ENCODE results near the gene MAP2K6.

Gene MAP2K6

DNA sequence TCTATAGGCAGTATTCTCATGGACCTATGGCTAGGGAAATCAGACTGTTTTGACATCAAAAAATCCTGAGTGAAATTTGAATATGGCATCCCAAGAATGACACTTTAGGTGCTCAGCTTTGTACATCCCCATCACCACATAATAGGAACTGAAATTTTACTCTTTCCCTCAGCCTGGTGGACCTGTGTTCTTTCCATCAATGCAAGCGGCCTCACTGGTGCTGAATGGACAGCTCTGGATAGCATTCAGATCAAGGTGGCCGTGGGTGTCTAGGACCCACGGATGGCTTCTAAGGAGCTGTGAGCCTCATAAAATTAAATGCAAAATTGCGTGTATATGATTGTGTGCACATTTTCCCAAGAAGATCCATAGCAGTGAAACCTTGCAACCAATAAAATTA, 152.6 kb downstream of the MAP2K6 start:
- no peak for DNase-seq (ENCODE audit: low spot score)
- TF ChIP-seq, protein P1, sequence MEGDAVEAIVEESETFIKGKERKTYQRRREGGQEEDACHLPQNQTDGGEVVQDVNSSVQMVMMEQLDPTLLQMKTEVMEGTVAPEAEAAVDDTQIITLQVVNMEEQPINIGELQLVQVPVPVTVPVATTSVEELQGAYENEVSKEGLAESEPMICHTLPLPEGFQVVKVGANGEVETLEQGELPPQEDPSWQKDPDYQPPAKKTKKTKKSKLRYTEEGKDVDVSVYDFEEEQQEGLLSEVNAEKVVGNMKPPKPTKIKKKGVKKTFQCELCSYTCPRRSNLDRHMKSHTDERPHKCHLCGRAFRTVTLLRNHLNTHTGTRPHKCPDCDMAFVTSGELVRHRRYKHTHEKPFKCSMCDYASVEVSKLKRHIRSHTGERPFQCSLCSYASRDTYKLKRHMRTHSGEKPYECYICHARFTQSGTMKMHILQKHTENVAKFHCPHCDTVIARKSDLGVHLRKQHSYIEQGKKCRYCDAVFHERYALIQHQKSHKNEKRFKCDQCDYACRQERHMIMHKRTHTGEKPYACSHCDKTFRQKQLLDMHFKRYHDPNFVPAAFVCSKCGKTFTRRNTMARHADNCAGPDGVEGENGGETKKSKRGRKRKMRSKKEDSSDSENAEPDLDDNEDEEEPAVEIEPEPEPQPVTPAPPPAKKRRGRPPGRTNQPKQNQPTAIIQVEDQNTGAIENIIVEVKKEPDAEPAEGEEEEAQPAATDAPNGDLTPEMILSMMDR (IDR thresholded peaks at IDR 0.05): no peak
- no peak overlapping the region for H3K27ac ChIP-seq

DNA sequence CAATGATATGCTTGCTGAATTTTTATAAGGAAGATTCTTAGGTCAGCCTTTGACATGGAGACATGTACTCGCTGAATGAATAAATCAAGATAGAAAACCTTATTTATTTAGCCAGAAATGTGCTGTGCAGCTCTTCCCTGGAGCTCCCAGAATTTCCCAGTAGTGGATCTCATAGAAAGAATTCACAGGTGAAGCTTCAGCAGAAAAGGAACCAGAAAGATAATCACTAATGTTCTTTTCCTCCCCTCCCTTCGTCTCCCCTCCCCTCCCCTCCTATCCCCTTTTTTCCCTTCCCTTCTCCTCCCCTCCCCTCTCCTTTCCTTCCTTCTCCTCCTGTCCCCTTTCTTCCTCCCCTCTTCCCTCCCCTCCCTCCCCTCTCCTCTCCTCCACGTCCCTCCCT, 158.2 kb downstream of the MAP2K6 start:
- Histone ChIP-seq H3K27ac (no peak overlapping the region), H3K4me3 (no peak overlapping the region)
- no peak for DNase-seq (ENCODE audit: low spot score)
- TF ChIP-seq, protein P1 (IDR thresholded peaks at IDR 0.05): no peak

More for the DNA sequence above, 152.6 kb downstream of the MAP2K6 start:
- no peak overlapping the region for H3K4me3 ChIP-seq

DNA sequence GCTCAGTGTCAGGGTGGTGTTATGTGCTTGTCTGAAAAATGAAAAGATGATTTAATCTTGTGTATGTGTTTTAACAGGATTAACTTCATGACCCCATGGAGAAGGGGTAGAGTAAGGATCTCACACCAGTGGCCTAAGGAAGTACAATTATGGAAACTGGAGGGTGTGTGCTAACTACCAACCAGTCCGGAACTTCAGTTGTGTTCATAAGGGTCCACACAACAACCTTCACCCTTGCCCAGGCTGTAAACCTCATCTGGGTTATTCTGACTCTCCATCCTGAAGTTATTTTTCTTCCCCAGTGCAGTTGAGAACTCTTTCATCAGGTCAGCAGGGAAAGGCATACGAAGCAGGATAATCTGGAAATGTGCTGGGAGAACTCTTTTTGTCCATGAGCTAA, 158.9 kb downstream of the MAP2K6 start:
- H3K27ac ChIP-seq: peak overlapping the region in 1 of 2 donors; percentile 18
- DNase-seq (ENCODE audit: low spot score): no peak
- no peak overlapping the region for H3K4me3 ChIP-seq
- TF ChIP-seq, protein P1 (IDR thresholded peaks at IDR 0.05): no peak

DNA sequence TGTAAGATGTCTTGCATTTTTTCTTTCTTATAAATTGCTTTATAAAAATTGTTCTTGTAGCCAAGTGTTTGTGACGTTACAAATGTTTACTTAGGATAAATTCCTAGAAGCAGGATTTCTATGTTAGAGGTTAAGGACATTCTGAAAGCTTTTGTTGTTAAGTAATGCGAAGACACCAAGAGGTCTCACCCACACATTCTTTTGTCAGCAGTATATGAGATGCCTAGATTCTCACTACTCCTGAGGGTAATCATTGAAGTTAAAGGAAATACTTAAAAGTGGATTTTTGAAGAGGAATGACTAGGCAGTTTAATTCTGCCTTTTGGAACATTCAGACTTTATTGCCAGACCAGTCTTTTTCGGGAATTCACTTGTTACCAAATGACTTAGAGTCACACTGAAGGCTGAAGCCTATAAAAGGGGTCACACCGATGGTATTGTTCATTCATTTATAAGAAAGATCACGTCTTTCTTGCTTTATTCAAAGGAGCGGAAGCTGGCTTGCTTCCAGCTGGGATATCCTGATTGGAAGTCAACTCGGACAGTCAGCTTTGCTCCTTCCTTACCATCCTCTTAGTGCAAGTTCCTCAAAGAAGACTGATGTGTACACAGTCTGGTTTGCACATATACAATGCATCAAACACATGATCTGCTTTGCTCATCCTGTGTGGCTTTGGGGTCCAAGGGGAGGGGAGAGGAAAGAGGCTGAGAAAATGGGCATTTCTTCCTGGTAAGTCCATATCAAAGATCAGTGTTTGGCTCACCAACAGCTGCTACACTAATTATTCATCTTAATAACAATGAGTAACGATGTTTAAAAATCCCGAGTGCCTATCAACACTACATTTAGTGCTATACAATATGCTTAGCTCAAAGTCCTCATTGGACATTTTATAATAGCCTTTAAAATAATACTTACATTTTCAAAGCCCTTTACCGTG, 160.0 kb downstream of the MAP2K6 start:
- TF ChIP-seq, protein P1 (IDR thresholded peaks at IDR 0.05): no peak
- no peak for DNase-seq (ENCODE audit: low spot score)
- Histone ChIP-seq H3K27ac (peak overlapping the region; percentile 16 to 71), H3K4me3 (no peak overlapping the region)

DNA sequence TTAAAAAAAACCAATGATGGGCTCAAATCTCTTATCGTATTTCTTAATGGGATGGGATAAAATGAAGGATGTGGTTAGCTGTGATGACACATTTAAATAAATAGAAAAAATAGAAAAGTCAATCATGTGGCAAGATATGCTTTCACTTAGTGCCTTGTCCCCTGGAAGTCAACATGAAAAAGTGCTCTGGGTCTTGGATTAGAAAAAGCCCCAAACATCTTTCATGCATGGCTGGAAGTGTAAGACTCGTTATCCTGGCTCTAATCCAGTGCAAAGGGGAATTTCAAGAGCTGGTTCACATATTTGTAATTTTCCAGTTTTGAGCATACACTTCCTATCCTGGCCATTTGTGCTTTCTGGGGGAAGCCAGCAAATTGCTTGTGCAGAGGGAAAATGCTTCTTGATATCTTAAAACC, 160.9 kb downstream of the MAP2K6 start:
- no peak for DNase-seq (ENCODE audit: low spot score)
- TF ChIP-seq, protein P1 (IDR thresholded peaks at IDR 0.05): no peak
- H3K4me3 ChIP-seq: no peak overlapping the region
- peak overlapping the region; percentile 16 to 71 for H3K27ac ChIP-seq

DNA sequence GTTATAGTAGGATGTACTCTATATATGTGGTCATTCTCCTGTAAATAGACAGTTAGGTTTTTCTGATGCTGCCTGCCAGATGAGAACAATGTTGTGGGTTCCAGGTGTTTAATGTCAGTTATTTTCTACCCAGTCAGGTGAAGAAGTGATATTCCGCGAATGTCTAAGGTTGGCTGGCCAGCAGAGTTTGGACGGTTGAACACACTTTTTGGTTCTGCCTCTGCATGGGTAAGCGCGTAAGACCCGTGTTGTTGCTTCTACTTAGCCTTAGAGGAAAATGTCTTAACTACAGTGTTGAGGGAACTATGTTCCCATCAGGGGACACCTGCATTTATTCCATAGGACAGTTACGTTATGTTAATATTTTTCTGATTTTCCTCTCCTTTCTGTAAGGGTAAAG, 162.6 kb downstream of the MAP2K6 start:
- Histone ChIP-seq H3K4me3 (no peak overlapping the region), H3K27ac (no peak overlapping the region)
- no peak for DNase-seq (ENCODE audit: low spot score)
- TF ChIP-seq, protein P1 (IDR thresholded peaks at IDR 0.05): no peak
